ENCODE results near the gene RPS6KA2.

RPS6KA2 gene

GRCh38 chr6:166465671-166466087 lies 161.4 kb downstream of the RPS6KA2 start:
- no peak for DNase-seq (ENCODE audit: low spot score)

- no peak for DNase-seq (ENCODE audit: low spot score)
Measured at GRCh38 chr6:166465003-166465399, 162.1 kb downstream of the RPS6KA2 start.

- no peak for DNase-seq (ENCODE audit: low spot score)
Measured at GRCh38 chr6:166464068-166465002, 162.7 kb downstream of the RPS6KA2 start.

GRCh38 chr6:166463359-166464067 lies 163.5 kb downstream of the RPS6KA2 start:
- no peak for DNase-seq (ENCODE audit: low spot score)

GRCh38 chr6:166462461-166463135 lies 164.5 kb downstream of the RPS6KA2 start:
- DNase-seq (ENCODE audit: low spot score): no peak

GRCh38 chr6:166461821-166462460 lies 165.1 kb downstream of the RPS6KA2 start:
- no peak for DNase-seq (ENCODE audit: low spot score)

- no peak for DNase-seq (ENCODE audit: low spot score)
Measured at GRCh38 chr6:166460473-166461437, 166.3 kb downstream of the RPS6KA2 start.

GRCh38 chr6:166459906-166460305 lies 167.1 kb downstream of the RPS6KA2 start:
- DNase-seq (ENCODE audit: low spot score): no peak

- DNase-seq (ENCODE audit: low spot score): no peak
Measured at GRCh38 chr6:166459272-166459671, 167.8 kb downstream of the RPS6KA2 start.

GRCh38 chr6:166456395-166457156 lies 170.5 kb downstream of the RPS6KA2 start:
- no peak for DNase-seq (ENCODE audit: low spot score)

- no peak for DNase-seq (ENCODE audit: low spot score)
Measured at GRCh38 chr6:166454692-166455515, 172.1 kb downstream of the RPS6KA2 start.

- no peak for DNase-seq (ENCODE audit: low spot score)
Measured at GRCh38 chr6:166453651-166454050, 173.4 kb downstream of the RPS6KA2 start.

- DNase-seq (ENCODE audit: low spot score): no peak
Measured at GRCh38 chr6:166450167-166450873, 176.7 kb downstream of the RPS6KA2 start.

GRCh38 chr6:166449641-166450040 lies 177.4 kb downstream of the RPS6KA2 start:
- no peak for DNase-seq (ENCODE audit: low spot score)

GRCh38 chr6:166449036-166449435 lies 178.0 kb downstream of the RPS6KA2 start:
- DNase-seq (ENCODE audit: low spot score): no peak

- DNase-seq (ENCODE audit: low spot score): no peak
Measured at GRCh38 chr6:166448432-166448831, 178.6 kb downstream of the RPS6KA2 start.

GRCh38 chr6:166446567-166447065 lies 180.4 kb downstream of the RPS6KA2 start:
- no peak for DNase-seq (ENCODE audit: low spot score)

- no peak for DNase-seq (ENCODE audit: low spot score)
Measured at GRCh38 chr6:166446146-166446545, 180.9 kb downstream of the RPS6KA2 start.
